ENCODE results near the gene ADGRB3.

GRCh38 chr6:68642977-68643376, 7.9 kb downstream of the ADGRB3 start:
- TF ChIP-seq, protein P1, sequence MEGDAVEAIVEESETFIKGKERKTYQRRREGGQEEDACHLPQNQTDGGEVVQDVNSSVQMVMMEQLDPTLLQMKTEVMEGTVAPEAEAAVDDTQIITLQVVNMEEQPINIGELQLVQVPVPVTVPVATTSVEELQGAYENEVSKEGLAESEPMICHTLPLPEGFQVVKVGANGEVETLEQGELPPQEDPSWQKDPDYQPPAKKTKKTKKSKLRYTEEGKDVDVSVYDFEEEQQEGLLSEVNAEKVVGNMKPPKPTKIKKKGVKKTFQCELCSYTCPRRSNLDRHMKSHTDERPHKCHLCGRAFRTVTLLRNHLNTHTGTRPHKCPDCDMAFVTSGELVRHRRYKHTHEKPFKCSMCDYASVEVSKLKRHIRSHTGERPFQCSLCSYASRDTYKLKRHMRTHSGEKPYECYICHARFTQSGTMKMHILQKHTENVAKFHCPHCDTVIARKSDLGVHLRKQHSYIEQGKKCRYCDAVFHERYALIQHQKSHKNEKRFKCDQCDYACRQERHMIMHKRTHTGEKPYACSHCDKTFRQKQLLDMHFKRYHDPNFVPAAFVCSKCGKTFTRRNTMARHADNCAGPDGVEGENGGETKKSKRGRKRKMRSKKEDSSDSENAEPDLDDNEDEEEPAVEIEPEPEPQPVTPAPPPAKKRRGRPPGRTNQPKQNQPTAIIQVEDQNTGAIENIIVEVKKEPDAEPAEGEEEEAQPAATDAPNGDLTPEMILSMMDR (conservative IDR thresholded peaks at IDR 0.05; ENCODE audit: low read depth, low read length): no peak
- no peak for TF ChIP-seq EZH2 (IDR thresholded peaks at IDR 0.05; ENCODE audit: borderline replicate concordance, low read depth, low read length, poor library complexity, severe bottlenecking)

Measured in A673 (cell line).